IMR-90 (cell line): Measurements from ENCODE around the gene LSM14A. TPM values are rescaled to one million over a fixed set of nuclear protein-coding genes. Genes with fewer than 3 reads are reported as not detected.

Source experiments
- ATAC-seq: fragments of 200-7000 bp; cut with Tn5 transposase; 2 replicates; pipeline ENCODE4 v1.9.1; 2020; ENCODE audit warnings: low read depth, mild to moderate bottlenecking, moderate library complexity
- BruUV-seq: library from RNA; stranded (reverse); fragments of 400-500 nt; replicated peaks from 2 replicates; lab custom pipeline; 2021; lab: Mats Ljungman, UMichigan
- CTCF ChIA-PET: fragments of 300-600 bp; formaldehyde crosslinking; extraction: SDS; loops from one replicate; lab custom pipeline; 2021; ENCODE audit warnings: antibody characterized with exemption; lab: Yijun Ruan, JAX
- POLR2A ChIA-PET: fragments of 300-600 bp; sonication (Branson Sonifier 250); formaldehyde crosslinking; loops from one replicate; lab custom pipeline; 2022; ENCODE audit warnings: antibody characterized with exemption; ENCODE audit not compliant: unreplicated experiment; lab: Charles Lee
- DNase-seq: peaks from one replicate; pipeline ENCODE4 v3.0.0; 2013
- H2AFZ ChIP-seq: replicated peaks from 2 replicates; pipeline ENCODE3; 2013; ENCODE audit warnings: low read length, mild to moderate bottlenecking; ENCODE audit not compliant: poor library complexity
- H2AK5ac ChIP-seq: 2 replicates; pipeline ENCODE4 v1.6.1; 2013; ENCODE audit warnings: low read depth, low read length, inconsistent platforms
- H2AK9ac ChIP-seq: replicated peaks from 2 replicates; pipeline ENCODE3; 2013; ENCODE audit warnings: mild to moderate bottlenecking, low read depth, low read length, moderate library complexity; ENCODE audit not compliant: poor library complexity
- H2BK120ac ChIP-seq: 2 replicates; pipeline ENCODE4 v1.6.1; 2013; ENCODE audit warnings: low read depth, low read length, inconsistent platforms
- H2BK15ac ChIP-seq: 3 replicates; pipeline ENCODE4 v1.6.1; 2013; ENCODE audit warnings: low read depth, low read length, inconsistent platforms
- H2BK20ac ChIP-seq: 2 replicates; pipeline ENCODE4 v1.6.1; 2013; ENCODE audit warnings: low read depth, mild to moderate bottlenecking, inconsistent platforms, low read length, moderate library complexity
- H2BK5ac ChIP-seq: 2 replicates; pipeline ENCODE4 v1.6.1; 2013; ENCODE audit warnings: mild to moderate bottlenecking, low read depth, low read length, inconsistent platforms; ENCODE audit not compliant: poor library complexity, severe bottlenecking
- H3K14ac ChIP-seq: replicated peaks from 2 replicates; pipeline ENCODE4 v1.6.1; 2013; ENCODE audit warnings: low read depth, low read length, inconsistent platforms
- H3K18ac ChIP-seq: 2 replicates; pipeline ENCODE4 v1.6.1; 2013; ENCODE audit warnings: low read depth, low read length, control low read depth
- H3K23ac ChIP-seq: 2 replicates; pipeline ENCODE4 v1.6.1; 2013; ENCODE audit warnings: low read depth, low read length, inconsistent platforms
- H3K27ac ChIP-seq: 2 replicates; pipeline ENCODE4 v1.5.1; 2013; ENCODE audit warnings: mild to moderate bottlenecking, control low read depth, low read length; ENCODE audit not compliant: insufficient read depth
- H3K27me3 ChIP-seq: 2 replicates; pipeline ENCODE4 v1.6.1; 2013; ENCODE audit warnings: low read length; ENCODE audit not compliant: control insufficient read depth, insufficient read depth
- H3K36me3 ChIP-seq: 2 replicates; pipeline ENCODE4 v1.6.1; 2013; ENCODE audit warnings: low read length, mixed read lengths; ENCODE audit not compliant: control insufficient read depth, insufficient read depth
- H3K4ac ChIP-seq: 2 replicates; pipeline ENCODE4 v1.6.1; 2013; ENCODE audit warnings: low read depth, low read length, inconsistent platforms
- H3K4me1 ChIP-seq: 2 replicates; pipeline ENCODE4 v1.6.1; 2013; ENCODE audit warnings: low read length, mixed read lengths; ENCODE audit not compliant: control insufficient read depth, insufficient read depth
- H3K4me2 ChIP-seq: 2 replicates; pipeline ENCODE4 v1.6.1; 2013; ENCODE audit warnings: low read depth, mild to moderate bottlenecking, control low read depth, low read length, moderate library complexity
- H3K4me3 ChIP-seq: 2 replicates; pipeline ENCODE4 v1.5.1; 2013; ENCODE audit warnings: low read depth, mild to moderate bottlenecking, control low read depth, low read length, moderate library complexity; ENCODE audit not compliant: insufficient read depth
- H3K56ac ChIP-seq: 2 replicates; pipeline ENCODE4 v1.6.1; 2013; ENCODE audit warnings: low read length, inconsistent platforms; ENCODE audit not compliant: insufficient read depth; ENCODE audit errors: extremely low read depth
- H3K79me1 ChIP-seq, 2 experiments: 2 replicates each; pipeline ENCODE4 v1.6.1; 2013; ENCODE audit warnings: low read length in 2 of 2, inconsistent platforms in 1 of 2, low read depth in 1 of 2
- H3K9ac ChIP-seq: 2 replicates; pipeline ENCODE4 v1.6.1; 2013; ENCODE audit warnings: low read depth, low read length, control low read depth
- H3K9me1 ChIP-seq: 2 replicates; pipeline ENCODE4 v1.6.1; 2013; ENCODE audit warnings: low read length, inconsistent platforms; ENCODE audit not compliant: insufficient read depth
- H3K9me3 ChIP-seq: 2 replicates; pipeline ENCODE4 v1.6.1; 2013; ENCODE audit warnings: low read length; ENCODE audit not compliant: control insufficient read depth, insufficient read depth
- H4K20me1 ChIP-seq: 2 replicates; pipeline ENCODE4 v1.6.1; 2013; ENCODE audit warnings: low read length, inconsistent platforms; ENCODE audit not compliant: insufficient read depth
- H4K5ac ChIP-seq: 2 replicates; pipeline ENCODE4 v1.6.1; 2013; ENCODE audit warnings: mild to moderate bottlenecking, low read depth, low read length, control low read depth
- H4K8ac ChIP-seq, 2 experiments: 2 replicates each; pipeline ENCODE4 v1.6.1; 2013; ENCODE audit warnings: low read depth in 2 of 2, low read length in 2 of 2, control low read depth in 1 of 2, inconsistent platforms in 1 of 2
- H4K91ac ChIP-seq: 2 replicates; pipeline ENCODE4 v1.6.1; 2013; ENCODE audit warnings: low read depth, low read length, inconsistent platforms; ENCODE audit not compliant: insufficient read depth
- SMC3 ChIP-seq: fragments of 150-350 bp; IDR thresholded peaks from 2 replicates; pipeline ENCODE4 v1.6.1; 2016; ENCODE audit warnings: low read depth, mild to moderate bottlenecking, antibody characterized with exemption, low read length, moderate library complexity
- WGBS, 2 experiments: methylation state at CpG; one replicate each; pipeline versions ENCODE4 v1.1.5 to v1.1.7; 2013; ENCODE audit warnings: missing lambda C conversion rate in 2 of 2; ENCODE audit not compliant: insufficient read length in 1 of 2; ENCODE audit errors: extremely low coverage in 2 of 2; 5-methylcytosine and 5-hydroxymethylcytosine counted together
- dilution Hi-C: fragments of 300-500 bp; cut with HindIII; formaldehyde crosslinking; loops from one replicate; pipeline ENCODE4 v1.14.3; 2018; ENCODE audit warnings: low sequenced_read_pairs; ENCODE audit not compliant: unreplicated experiment
- in situ Hi-C: fragments of 300-500 bp; cut with MboI; formaldehyde crosslinking; loops from 3 replicates; pipeline ENCODE4 v1.14.3; 2019; ENCODE audit warnings: low sequenced_read_pairs, inconsistent platforms, mixed read lengths
- intact Hi-C: fragments of 100-400 bp; cut with micrococcal nuclease; formaldehyde crosslinking; loops from 2 replicates; pipeline ENCODE4 v1.10.0; 2022
- polyA plus RNA-seq, 3 experiments: library from polyadenylated mRNA; depleted of rRNA; stranded (reverse); fragments of >200 nt; gene quantifications; 2 replicates each; pipeline ENCODE4 v1.2.3, GENCODE V29; 2012; ENCODE audit warnings: low replicate concordance in 1 of 3
- total RNA-seq: library from RNA; depleted of rRNA; stranded (reverse); fragments of >200 nt; gene quantifications from 2 replicates; pipeline ENCODE4 v1.2.3, GENCODE V29; 2012

Gene LSM14A
- total and polyA plus RNA-seq, 2 of the 4 experiments (the other 2 are of a cell fraction), result 44.3 to 54.8 TPM

DNA sequence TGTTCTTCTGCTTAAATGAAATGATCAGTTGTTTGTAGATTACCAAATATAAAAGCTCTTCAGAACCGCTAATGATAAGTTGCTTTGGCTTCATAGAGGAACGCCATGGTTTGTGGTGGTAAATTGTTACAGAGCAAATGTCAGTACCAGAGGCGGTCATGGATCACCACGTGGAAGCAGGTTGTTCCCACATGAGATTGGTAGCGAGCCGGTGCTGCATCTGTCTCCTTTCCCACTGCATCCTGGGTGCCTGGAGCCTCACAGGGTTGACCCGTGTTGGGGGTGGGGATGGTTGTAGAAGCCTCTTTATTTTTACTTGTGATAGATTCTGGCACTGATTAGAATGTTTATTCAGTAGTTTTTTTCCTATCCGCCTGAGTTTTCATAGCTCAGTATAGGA, 96.8 kb downstream of the LSM14A start:
- Histone ChIP-seq H2BK20ac (peak overlapping the region; percentile 76; the same call in 1 of the 2 replicates), H3K9ac (no peak overlapping the region), H2BK5ac (peak overlapping the region; percentile 76), H3K27me3 (no peaks in the 10 kb centered on the region), H3K36me3 (peaks cover 7% of the 10 kb centered on the region), H3K4ac (peak overlapping the region; percentile 73; the same call in 1 of the 2 replicates), H2BK15ac (peak overlapping the region; percentile 76; the same call in 1 of the 3 replicates), H3K18ac (0 out of 2 replicates have a peak overlapping the region, but pooled peaks have one; percentile 16), H4K5ac (peak overlapping the region; percentile 62; the same call in 1 of the 2 replicates), H3K56ac (no peak overlapping the region), H3K9me1 (peaks cover 32% of the 10 kb centered on the region), H3K27ac (0 out of 2 replicates have a peak overlapping the region, but pooled peaks have one; percentile 13), H3K79me1 (peaks cover 51 to 81% of the 10 kb centered on the region in 2 experiments), H2AK5ac (peak overlapping the region; percentile 74; the same call in 1 of the 2 replicates), H4K20me1 (0 out of 2 replicates have a peak, but pooled peaks cover under 1% of the 10 kb centered on the region), H3K23ac (peak overlapping the region; percentile 77), H2BK120ac (peak overlapping the region; percentile 75), H4K8ac (peak overlapping the region; percentile 80 to 90; a peak in 3 of 4 replicates), H3K14ac (peak overlapping the region; percentile 76), H2AFZ (peak overlapping the region; percentile 45), H3K4me1 (peaks cover 32% of the 10 kb centered on the region), H4K91ac (peak overlapping the region; percentile 63), H3K9me3 (no peaks in the 10 kb centered on the region), H2AK9ac (peak overlapping the region; percentile 37), H3K4me2 (no peak overlapping the region), H3K4me3 (no peak overlapping the region)
- ChIA-PET POLR2A (no interaction called here), CTCF (interaction anchor here (2.9 kb wide), 1 partner anchor 77 kb away, joined by 9 read pairs; no protein-coding TSS in a partner anchor)
- DNase-seq (no peak), ATAC-seq (no peak)
- in situ Hi-C loops (no loop called here), dilution Hi-C loops (no loop called here), intact Hi-C loops (no loop called here)
- WGBS, 2 experiments, result no CpG with 5 or more reads among the region's 8 CpGs
- BruUV-seq, result no TSS peak
- TF ChIP-seq SMC3, result no peak
